HepG2 (cell line): ENCODE measurements around the gene ANKRD6. TPM values are rescaled to one million over a fixed set of nuclear protein-coding genes. Genes with fewer than 3 reads are reported as not detected.

Experiments used
- ATAC-seq: fragments of 200-7000 bp; cut with Tn5 transposase; 3 replicates; pipeline ENCODE4 v1.9.1; 2020; ENCODE audit warnings: mild to moderate bottlenecking, moderate library complexity
- BruUV-seq: library from RNA; stranded (reverse); fragments of 400-500 nt; replicated peaks from 2 replicates; lab custom pipeline; 2021; lab: Mats Ljungman, UMichigan
- CTCF ChIA-PET: fragments of 300-600 bp; formaldehyde crosslinking; extraction: SDS; loops from one replicate; lab custom pipeline; 2021; ENCODE audit warnings: low total read pairs, inconsistent platforms, low intra/inter-chr PET ratio; lab: Yijun Ruan, JAX
- POLR2A ChIA-PET: fragments of 350-600 bp; sonication (Branson Sonifier 250); formaldehyde crosslinking; loops from one replicate; lab custom pipeline; 2020; ENCODE audit warnings: antibody characterized with exemption, inconsistent platforms; lab: Yijun Ruan, JAX
- DNase-seq: peaks from one replicate; pipeline ENCODE4 v3.0.0-alpha.2; 2015; ENCODE audit warnings: low spot score
- FAIRE-seq: peaks from 3 replicates; lab custom pipeline; 2011; peaks lifted over from hg19 to GRCh38; lab: Jason Lieb, UNC
- H2AFZ ChIP-seq: one replicate; pipeline ENCODE4 v1.6.1; 2011; ENCODE audit warnings: low read length, inconsistent platforms
- H3K27ac ChIP-seq: fragments of 300-600 bp; 3 replicates; pipeline ENCODE4 v1.8.0; 2011; ENCODE audit warnings: mixed run types, mild to moderate bottlenecking, mixed read lengths, low read length, inconsistent platforms; ENCODE audit not compliant: insufficient read depth; ENCODE audit errors: extremely low read length
- H3K27me3 ChIP-seq, 2 experiments: fragments of 200-600 bp in 1 of 2; 2 replicates in 1 of 2; 3 replicates in 1 of 2; pipeline versions ENCODE4 v1.6.0 to v1.8.0; 2011; ENCODE audit warnings: low read length in 2 of 2, mild to moderate bottlenecking in 2 of 2, moderate library complexity in 2 of 2, inconsistent platforms in 1 of 2; ENCODE audit not compliant: insufficient read depth in 2 of 2, control insufficient read depth in 1 of 2
- H3K36me3 ChIP-seq, 2 experiments: fragments of 200-600 bp in 1 of 2; replicated peaks in 1 of 2; 2 replicates in 1 of 2; 3 replicates in 1 of 2; pipeline versions ENCODE4 v1.5.1 to v1.8.0; 2011; ENCODE audit warnings: low read length in 2 of 2, inconsistent platforms in 1 of 2; ENCODE audit not compliant: insufficient read depth in 2 of 2, control insufficient read depth in 1 of 2
- H3K4me1 ChIP-seq: 2 replicates; pipeline ENCODE4 v1.5.1; 2012; ENCODE audit warnings: low read length, inconsistent platforms; ENCODE audit not compliant: insufficient read depth
- H3K4me2 ChIP-seq: 2 replicates; pipeline ENCODE4 v1.6.0; 2011; ENCODE audit warnings: low read depth, low read length, inconsistent platforms
- H3K4me3 ChIP-seq, 3 experiments: fragments of 200-600 bp in 1 of 3; sonication (generic), shearing (Covaris generic) in 1 of 3; replicated peaks in 1 of 3; 2 replicates each; pipeline ENCODE4 v1.5.1; 2011 to 2016; ENCODE audit warnings: low read length in 3 of 3, inconsistent platforms in 2 of 3, low read depth in 2 of 3, mild to moderate bottlenecking in 2 of 3, control low read depth in 1 of 3, mixed read lengths in 1 of 3; ENCODE audit not compliant: insufficient read depth in 1 of 3
- H3K79me2 ChIP-seq: one replicate; pipeline ENCODE4 v1.6.1; 2011; ENCODE audit warnings: low read length, inconsistent platforms; ENCODE audit not compliant: insufficient read depth
- H3K9ac ChIP-seq: 2 replicates; pipeline ENCODE4 v1.6.0; 2011; ENCODE audit warnings: mild to moderate bottlenecking, low read depth, low read length, inconsistent platforms; ENCODE audit not compliant: insufficient read depth
- H3K9me3 ChIP-seq: 2 replicates; pipeline ENCODE4 v1.5.1; 2012; ENCODE audit warnings: mild to moderate bottlenecking, low read length
- H4K20me1 ChIP-seq: 2 replicates; pipeline ENCODE4 v1.6.0; 2011; ENCODE audit warnings: inconsistent platforms, mild to moderate bottlenecking, low read length, moderate library complexity; ENCODE audit not compliant: insufficient read depth
- FOXM1 ChIP-seq: sonication (generic); formaldehyde crosslinking; IDR thresholded peaks from 2 replicates; pipeline ENCODE4 v1.5.0; 2020; ENCODE audit warnings: missing genetic modification reagents
- HNRNPLL ChIP-seq: fragments of 200-400 bp; formaldehyde crosslinking; IDR thresholded peaks from 2 replicates; pipeline ENCODE4 v1.6.1; 2017; ENCODE audit warnings: mild to moderate bottlenecking, low read depth, low read length; ENCODE audit not compliant: poor library complexity, severe bottlenecking
- MBNL3 ChIP-seq: fragments of 250-450 bp; sonication (Bioruptor Pico); conservative IDR thresholded peaks from 2 replicates; pipeline ENCODE4 v1.8.0; 2022; ENCODE audit warnings: mild to moderate bottlenecking, inconsistent platforms
- MIER2 ChIP-seq: IDR thresholded peaks from 2 replicates; pipeline ENCODE4 v1.6.1; 2016; ENCODE audit warnings: missing biosample characterization, missing genetic modification reagents
- NFKB2 ChIP-seq: sonication (generic); formaldehyde crosslinking; IDR thresholded peaks from 2 replicates; pipeline ENCODE4 v1.4.0; 2020; ENCODE audit warnings: missing genetic modification reagents, borderline replicate concordance
- RAD21 ChIP-seq: fragments of 450-650 bp; formaldehyde crosslinking; IDR thresholded peaks from 2 replicates; pipeline ENCODE4 v1.5.0; 2020; ENCODE audit warnings: mild to moderate bottlenecking
- REPIN1 ChIP-seq: sonication (generic); formaldehyde crosslinking; IDR thresholded peaks from 2 replicates; pipeline ENCODE4 v1.8.0; 2022; ENCODE audit warnings: missing genetic modification reagents, low read depth, mild to moderate bottlenecking, borderline replicate concordance
- REST ChIP-seq, 2 experiments: IDR thresholded peaks; 2 replicates each; pipeline ENCODE4 v1.6.1; 2011 to 2012; ENCODE audit warnings: low read length in 2 of 2, borderline replicate concordance in 1 of 2, low read depth in 1 of 2, mild to moderate bottlenecking in 1 of 2, moderate library complexity in 1 of 2
- RFX5 ChIP-seq: IDR thresholded peaks from 2 replicates; pipeline ENCODE4 v1.6.1; 2011; ENCODE audit warnings: low read depth, low read length, improper control_type of control experiment
- RFXAP ChIP-seq: sonication (generic); formaldehyde crosslinking; IDR thresholded peaks from 2 replicates; pipeline ENCODE4 v1.4.0; 2020; ENCODE audit warnings: missing genetic modification reagents, borderline replicate concordance
- SNRNP70 ChIP-seq: fragments of 200-400 bp; formaldehyde crosslinking; IDR thresholded peaks from 2 replicates; pipeline ENCODE4 v1.6.1; 2017; ENCODE audit warnings: mild to moderate bottlenecking, low read depth, low read length, moderate library complexity
- TFAP4 ChIP-seq: sonication (generic); IDR thresholded peaks from 2 replicates; pipeline ENCODE4 v1.6.1; 2016; ENCODE audit warnings: low read depth, borderline replicate concordance
- ZNF614 ChIP-seq: IDR thresholded peaks from 2 replicates; pipeline ENCODE4 v1.6.1; 2018; ENCODE audit warnings: missing biosample characterization, missing genetic modification reagents, inconsistent platforms, borderline replicate concordance
- ZNF720 ChIP-seq: sonication (generic); formaldehyde crosslinking; IDR thresholded peaks from 2 replicates; pipeline ENCODE4 v1.4.0; 2020; ENCODE audit warnings: missing genetic modification reagents
- ZZZ3 ChIP-seq: sonication (generic); formaldehyde crosslinking; IDR thresholded peaks from 2 replicates; pipeline ENCODE4 v1.4.0; 2020; ENCODE audit warnings: missing genetic modification reagents, mild to moderate bottlenecking, borderline replicate concordance
- WGBS: methylation state at CpG from one replicate; pipeline ENCODE4 v1.1.6; 2017; ENCODE audit warnings: low lambda C conversion rate; 5-methylcytosine and 5-hydroxymethylcytosine counted together
- in situ Hi-C: cut with HindIII; loops from 2 replicates; pipeline ENCODE4 v1.10.0; 2017; ENCODE audit warnings: low pct_unique_long_range_greater_than_20kb; ENCODE audit not compliant: extremely low pct_ligation_motif_present
- intact Hi-C: fragments of 100-400 bp; cut with micrococcal nuclease; formaldehyde crosslinking; loops from one replicate; pipeline ENCODE4 v1.10.0; 2022; ENCODE audit not compliant: unreplicated experiment
- polyA plus RNA-seq, 8 experiments: library from polyadenylated mRNA; depleted of rRNA in 3 of 8; stranded (reverse) in 7 of 8; unstranded in 1 of 8; fragments of >200 nt; fragmentation: Illumina TruSeq in 4 of 8; extraction: Trizol in 4 of 8; gene quantifications; 2 replicates each; pipeline versions ENCODE4 v1.2.1 to v1.2.3, GENCODE V29; 2011 to 2016; ENCODE audit warnings: low read depth in 4 of 8, missing spikeins in 1 of 8, mixed read lengths in 1 of 8; ENCODE audit not compliant: insufficient read depth in 1 of 8
- total RNA-seq, 5 experiments: library from RNA; depleted of rRNA; stranded (reverse); fragments of >200 nt; fragmentation: Illumina TruSeq; extraction: Trizol; gene quantifications; 2 replicates each; pipeline ENCODE4 v1.2.3, GENCODE V29; 2016; ENCODE audit warnings: low read depth in 1 of 5

ANKRD6 gene
- total and polyA plus RNA-seq, 2 of the 13 experiments (the other 11 are each of a cell fraction or from before 2014, with no cell fraction given), result 0.18 to 0.36 TPM

GRCh38 chr6:89559487-89559886, 126.5 kb downstream of the ANKRD6 start:
- Histone ChIP-seq H3K4me1 (peaks cover 2% of the 10 kb centered on the region), H3K4me2 (no peak overlapping the region), H3K36me3 (no peaks in the 10 kb centered on the region), H2AFZ (no peak overlapping the region)
- BruUV-seq, result no TSS peak
- intact Hi-C loops, result no loop called here
- ATAC-seq (no peak), FAIRE-seq (no peak), DNase-seq (no peak)
- WGBS, result 0% methylated on average over 1 of the region's 1 CpG
- POLR2A ChIA-PET, result no interaction called here
- CTCF ChIA-PET, result no interaction called here
- TF ChIP-seq MIER2 (CRISPR knock-in tag) (peak; percentile 93), REST (IDR thresholded peaks at IDR 0.05; ENCODE audit: borderline replicate concordance in 1 of 2, low read depth in 1 of 2, low read length in 2 of 2) (peak; percentile 50 to 94), MBNL3 (CRISPR knock-in tag) (no peak), ZNF614 (CRISPR knock-in tag) (no peak), RFX5 (no peak), ZNF720 (CRISPR knock-in tag) (no peak), HNRNPLL (no peak), SNRNP70 (no peak), REPIN1 (CRISPR knock-in tag) (no peak), ZZZ3 (CRISPR knock-in tag) (no peak), NFKB2 (CRISPR knock-in tag) (no peak), TFAP4 (no peak), FOXM1 (CRISPR knock-in tag) (no peak), RAD21 (CRISPR knock-in tag) (no peak), RFXAP (no peak)
- TF ChIP-seq, all 625 proteins: peak for 2
- no peak overlapping the region for H3K27ac ChIP-seq
- peaks cover 0 to 25% of the 10 kb centered on the region in 2 experiments; a peak in 2 of 5 replicates for H3K27me3 ChIP-seq
- no peaks in the 10 kb centered on the region for H4K20me1 ChIP-seq
- H3K4me3 ChIP-seq, result no peak overlapping the region
- no peak overlapping the region for H3K9ac ChIP-seq
- H3K79me2 ChIP-seq, result no peaks in the 10 kb centered on the region
- H3K9me3 ChIP-seq, result no peaks in the 10 kb centered on the region
- in situ Hi-C loops, result no loop called here
